Measurements from ENCODE around the gene AFDN.

The AFDN gene

DNA sequence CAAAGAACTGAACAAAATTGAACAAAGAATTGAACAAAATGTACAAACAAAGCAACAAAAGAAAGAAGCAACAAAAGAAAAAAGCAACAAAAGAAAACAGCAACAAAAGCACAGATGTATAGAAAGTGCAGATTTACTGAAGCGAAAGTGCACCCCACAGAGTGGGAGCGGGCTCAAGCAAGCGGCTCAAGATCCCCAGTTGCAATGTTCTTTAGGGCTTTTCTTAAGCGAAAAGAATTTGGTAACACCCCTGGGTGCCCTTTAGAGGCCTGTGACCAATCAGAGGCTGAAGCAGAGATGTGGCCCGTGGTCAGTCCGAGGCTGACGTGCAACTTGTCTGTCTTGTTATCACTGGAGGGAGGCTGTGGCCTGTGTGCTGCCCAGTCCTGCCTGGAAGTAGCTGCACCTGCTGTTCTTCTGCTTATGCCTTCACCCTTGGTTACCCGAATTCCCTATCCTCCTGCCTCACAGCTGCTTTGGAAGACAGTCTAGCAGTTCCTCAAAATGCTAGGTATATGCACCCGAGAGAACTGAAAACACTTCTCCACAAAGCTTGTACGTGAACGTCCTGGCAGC lies 157.5 kb downstream of the AFDN start:
- no peaks in the 10 kb centered on the region for H3F3A ChIP-seq (ENCODE audit: insufficient read depth)
- TF ChIP-seq EZH2phosphoT487 (conservative IDR thresholded peaks at IDR 0.05; ENCODE audit: low read length) = no peak
- TF ChIP-seq, protein P1, sequence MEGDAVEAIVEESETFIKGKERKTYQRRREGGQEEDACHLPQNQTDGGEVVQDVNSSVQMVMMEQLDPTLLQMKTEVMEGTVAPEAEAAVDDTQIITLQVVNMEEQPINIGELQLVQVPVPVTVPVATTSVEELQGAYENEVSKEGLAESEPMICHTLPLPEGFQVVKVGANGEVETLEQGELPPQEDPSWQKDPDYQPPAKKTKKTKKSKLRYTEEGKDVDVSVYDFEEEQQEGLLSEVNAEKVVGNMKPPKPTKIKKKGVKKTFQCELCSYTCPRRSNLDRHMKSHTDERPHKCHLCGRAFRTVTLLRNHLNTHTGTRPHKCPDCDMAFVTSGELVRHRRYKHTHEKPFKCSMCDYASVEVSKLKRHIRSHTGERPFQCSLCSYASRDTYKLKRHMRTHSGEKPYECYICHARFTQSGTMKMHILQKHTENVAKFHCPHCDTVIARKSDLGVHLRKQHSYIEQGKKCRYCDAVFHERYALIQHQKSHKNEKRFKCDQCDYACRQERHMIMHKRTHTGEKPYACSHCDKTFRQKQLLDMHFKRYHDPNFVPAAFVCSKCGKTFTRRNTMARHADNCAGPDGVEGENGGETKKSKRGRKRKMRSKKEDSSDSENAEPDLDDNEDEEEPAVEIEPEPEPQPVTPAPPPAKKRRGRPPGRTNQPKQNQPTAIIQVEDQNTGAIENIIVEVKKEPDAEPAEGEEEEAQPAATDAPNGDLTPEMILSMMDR (IDR thresholded peaks at IDR 0.05; ENCODE audit: insufficient read depth, low read length, poor library complexity, severe bottlenecking) = no peak
- H3K4me3 ChIP-seq (ENCODE audit: insufficient read depth, low read length, poor library complexity, severe bottlenecking) = no peak overlapping the region
- H4K20me1 ChIP-seq (ENCODE audit: low read depth, low read length) = no peaks in the 10 kb centered on the region
- no peaks in the 10 kb centered on the region for H3K9me3 ChIP-seq (ENCODE audit: insufficient read depth, low read length)
- no peaks in the 10 kb centered on the region for H3K27me3 ChIP-seq (ENCODE audit: low read length)
- no peak overlapping the region for H3K9ac ChIP-seq (ENCODE audit: low read length)
- H3K9me2 ChIP-seq (replicated peaks; ENCODE audit: insufficient read depth, low read length) = no peaks in the 10 kb centered on the region
- no peaks in the 10 kb centered on the region for H3K36me3 ChIP-seq (ENCODE audit: low read length)
- H3K4me2 ChIP-seq (ENCODE audit: low read depth, low read length, poor library complexity, severe bottlenecking) = no peak overlapping the region
- no peak overlapping the region for H3K27ac ChIP-seq (ENCODE audit: low read depth, low read length)
- no peak overlapping the region for H2AFZ ChIP-seq (ENCODE audit: low read depth, low read length, severe bottlenecking)
- H3K79me2 ChIP-seq (ENCODE audit: insufficient read depth, low read length) = no peaks in the 10 kb centered on the region

DNA sequence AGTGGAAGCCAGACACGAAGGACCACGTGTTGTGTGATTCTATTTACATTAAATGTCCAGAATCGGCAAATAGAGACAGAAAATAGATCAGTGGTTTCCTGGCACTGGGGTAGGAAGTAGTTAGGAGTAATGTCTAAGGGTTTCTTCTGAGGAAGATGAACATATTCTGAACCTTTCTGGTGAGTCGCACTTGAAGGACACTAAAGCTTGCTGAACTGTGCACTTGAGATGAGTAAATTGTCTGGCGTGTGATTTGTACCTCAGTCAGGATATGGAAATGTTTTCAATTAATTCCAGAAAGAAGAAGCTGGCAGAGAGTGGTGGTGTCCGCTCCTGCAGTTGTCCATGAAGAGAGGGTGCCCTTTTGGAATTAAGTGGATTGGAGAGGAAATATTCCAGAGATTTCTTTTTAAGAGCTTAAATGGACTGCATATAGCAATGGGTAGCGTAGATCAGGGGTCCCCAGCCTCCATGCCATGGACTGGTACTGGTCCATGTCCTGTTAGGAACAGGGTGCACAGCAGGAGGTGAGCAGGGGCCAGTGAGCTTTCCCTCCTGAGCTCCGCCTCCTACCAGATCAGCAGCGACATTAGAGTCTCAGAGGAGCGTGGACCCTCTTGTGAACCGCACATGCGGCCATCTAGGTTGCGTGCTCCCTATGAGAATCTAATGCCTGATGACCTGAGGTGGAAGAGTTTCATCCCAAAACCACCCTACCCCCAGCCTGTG lies 158.3 kb downstream of the AFDN start:
- no peaks in the 10 kb centered on the region for H3K9me2 ChIP-seq (replicated peaks; ENCODE audit: insufficient read depth, low read length)
- no peaks in the 10 kb centered on the region for H3F3A ChIP-seq (ENCODE audit: insufficient read depth)
- no peak overlapping the region for H2AFZ ChIP-seq (ENCODE audit: low read depth, low read length, severe bottlenecking)
- H3K9ac ChIP-seq (ENCODE audit: low read length) = no peak overlapping the region
- no peaks in the 10 kb centered on the region for H3K79me2 ChIP-seq (ENCODE audit: insufficient read depth, low read length)
- H3K4me2 ChIP-seq (ENCODE audit: low read depth, low read length, poor library complexity, severe bottlenecking) = no peak overlapping the region
- H3K27ac ChIP-seq (ENCODE audit: low read depth, low read length) = no peak overlapping the region
- peaks cover 3% of the 10 kb centered on the region; the same call in 1 of the 2 replicates for H3K9me3 ChIP-seq (ENCODE audit: insufficient read depth, low read length)
- H3K36me3 ChIP-seq (ENCODE audit: low read length) = no peaks in the 10 kb centered on the region
- TF ChIP-seq, protein P1 (IDR thresholded peaks at IDR 0.05; ENCODE audit: insufficient read depth, low read length, poor library complexity, severe bottlenecking) = no peak
- TF ChIP-seq EZH2phosphoT487 (conservative IDR thresholded peaks at IDR 0.05; ENCODE audit: low read length) = no peak
- no peaks in the 10 kb centered on the region for H3K27me3 ChIP-seq (ENCODE audit: low read length)
- no peaks in the 10 kb centered on the region for H4K20me1 ChIP-seq (ENCODE audit: low read depth, low read length)
- no peak overlapping the region for H3K4me3 ChIP-seq (ENCODE audit: insufficient read depth, low read length, poor library complexity, severe bottlenecking)

DNA sequence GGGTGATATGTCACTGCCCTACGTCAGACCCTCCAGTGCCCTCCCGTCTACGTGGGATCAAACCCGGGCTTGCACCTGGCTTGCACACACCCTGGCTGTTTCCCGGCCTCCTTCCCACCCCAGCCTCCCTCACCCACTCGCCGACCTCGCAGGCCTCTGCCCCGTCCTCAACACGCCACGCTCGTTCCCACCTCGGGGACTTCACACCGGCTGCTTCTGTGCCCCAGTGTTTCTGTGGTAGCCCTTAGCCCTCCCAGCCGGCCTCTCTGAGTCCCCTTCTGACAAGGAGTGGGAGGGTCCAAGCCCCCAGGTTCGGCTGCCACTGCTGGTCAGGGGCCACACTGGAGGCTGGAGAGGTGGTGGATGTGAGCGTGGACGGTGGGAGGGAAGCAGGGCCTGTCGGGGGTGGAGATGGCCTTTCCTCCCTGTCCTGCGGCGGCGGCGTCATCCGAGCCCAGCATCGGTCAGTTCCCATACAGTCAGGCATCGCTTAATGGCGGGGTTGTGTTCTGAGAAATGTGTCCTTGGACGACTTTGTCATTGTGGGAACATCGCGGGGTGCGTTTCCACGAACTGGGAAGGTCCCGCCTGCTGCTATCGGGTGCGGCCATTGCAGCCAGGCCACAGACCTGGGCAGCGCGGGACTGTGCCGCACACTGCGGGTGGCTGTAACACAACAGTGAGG lies 159.3 kb downstream of the AFDN start:
- Histone ChIP-seq H3K9me3 (ENCODE audit: insufficient read depth, low read length) (peaks cover 4% of the 10 kb centered on the region; the same call in 1 of the 2 replicates), H3K27ac (ENCODE audit: low read depth, low read length) (no peak overlapping the region), H3K9ac (ENCODE audit: low read length) (no peak overlapping the region), H3K9me2 (replicated peaks; ENCODE audit: insufficient read depth, low read length) (no peaks in the 10 kb centered on the region), H4K20me1 (ENCODE audit: low read depth, low read length) (no peaks in the 10 kb centered on the region), H3K36me3 (ENCODE audit: low read length) (no peaks in the 10 kb centered on the region), H3K79me2 (ENCODE audit: insufficient read depth, low read length) (no peaks in the 10 kb centered on the region), H3K4me3 (ENCODE audit: insufficient read depth, low read length, poor library complexity, severe bottlenecking) (no peak overlapping the region), H3F3A (ENCODE audit: insufficient read depth) (no peaks in the 10 kb centered on the region), H2AFZ (ENCODE audit: low read depth, low read length, severe bottlenecking) (no peak overlapping the region), H3K27me3 (ENCODE audit: low read length) (no peaks in the 10 kb centered on the region), H3K4me2 (ENCODE audit: low read depth, low read length, poor library complexity, severe bottlenecking) (no peak overlapping the region)
- no peak for TF ChIP-seq EZH2phosphoT487 (conservative IDR thresholded peaks at IDR 0.05; ENCODE audit: low read length)
- TF ChIP-seq, protein P1 (IDR thresholded peaks at IDR 0.05; ENCODE audit: insufficient read depth, low read length, poor library complexity, severe bottlenecking) = no peak

All from SU-DHL-6 (cell line).